AG04450 (cell line): ENCODE measurements around the gene TPBG. TPM values are rescaled to one million over a fixed set of nuclear protein-coding genes. Genes with fewer than 3 reads are reported as not detected.

ENCODE experiments used
- CTCF ChIA-PET: fragments of 300-600, 350-600 bp; formaldehyde crosslinking; extraction: SDS; loops from one replicate; lab custom pipeline; 2022; ENCODE audit warnings: antibody characterized with exemption, inconsistent platforms; lab: Charles Lee
- POLR2A ChIA-PET: fragments of 350-600 bp; formaldehyde crosslinking; extraction: SDS; loops from one replicate; lab custom pipeline; 2021; ENCODE audit warnings: antibody characterized with exemption, inconsistent platforms; lab: Yijun Ruan, JAX
- DNase-seq: peaks from one replicate; pipeline ENCODE4 v3.0.0-alpha.2; 2011; ENCODE audit warnings: low read depth, low spot score
- H3K27ac ChIP-seq: one replicate; pipeline ENCODE4 v1.5.1; 2012; ENCODE audit warnings: low read depth, low read length, control low read depth
- H3K27me3 ChIP-seq: one replicate; pipeline ENCODE4 v1.6.0; 2012; ENCODE audit warnings: low read length; ENCODE audit not compliant: control insufficient read depth, insufficient read depth
- H3K4me3 ChIP-seq: 2 replicates; pipeline ENCODE4 v1.5.1; 2011; ENCODE audit warnings: mild to moderate bottlenecking, low read depth, low read length, control low read depth
- H3K9me3 ChIP-seq: 2 replicates; pipeline ENCODE4 v1.5.1; 2012; ENCODE audit warnings: low read length; ENCODE audit not compliant: control insufficient read depth, insufficient read depth
- CTCF ChIP-seq: IDR thresholded peaks from 2 replicates; pipeline ENCODE4 v1.5.1; 2011; ENCODE audit warnings: low read depth, low read length, control low read depth, inconsistent platforms
- polyA plus RNA-seq: library from polyadenylated mRNA; depleted of rRNA; stranded (reverse); fragments of >200 nt; gene quantifications from 2 replicates; pipeline ENCODE4 v1.2.3, GENCODE V29; 2011

Gene TPBG
- polyA plus RNA-seq, 1 experiment = 93.2 TPM

- DNase-seq = no peak
- H3K27ac ChIP-seq = no peak overlapping the region
- no peak overlapping the region for H3K4me3 ChIP-seq
- ChIA-PET CTCF (interaction anchor here (0.9 kb wide), 1 partner anchor 12 kb away, joined by 3 read pairs; no protein-coding TSS in a partner anchor), POLR2A (no interaction called here)
- TF ChIP-seq CTCF = no peak
- no peaks in the 10 kb centered on the region; the same call in 1 of the 2 replicates for H3K9me3 ChIP-seq
- no peaks in the 10 kb centered on the region for H3K27me3 ChIP-seq
Observed at GRCh38 chr6:82360552-82360951, 3.1 kb upstream of the TPBG start.

GRCh38 chr6:82361631-82362030, 2.0 kb upstream of the TPBG start:
- CTCF ChIA-PET = interaction anchor here (0.9 to 2.0 kb wide), 2 partner anchors 13 to 109 kb away, joined by 3 to 6 read pairs; no protein-coding TSS in a partner anchor
- POLR2A ChIA-PET = no interaction called here
- no peak overlapping the region for H3K27ac ChIP-seq
- no peaks in the 10 kb centered on the region for H3K27me3 ChIP-seq
- H3K9me3 ChIP-seq = no peaks in the 10 kb centered on the region; the same call in 1 of the 2 replicates
- TF ChIP-seq CTCF = no peak
- H3K4me3 ChIP-seq = no peak overlapping the region
- no peak for DNase-seq

- ChIA-PET POLR2A (interaction anchor here (1.6 kb wide), 1 partner anchor 35 kb away, joined by 12 read pairs; no protein-coding TSS in a partner anchor), CTCF (interaction anchor here (0.9 to 2.0 kb wide), 5 partner anchors 9 to 695 kb away, joined by 3 to 7 read pairs (median 5); no protein-coding TSS in a partner anchor)
- Histone ChIP-seq H3K27ac (no peak overlapping the region), H3K27me3 (no peaks in the 10 kb centered on the region), H3K9me3 (no peaks in the 10 kb centered on the region; the same call in 1 of the 2 replicates), H3K4me3 (peak overlapping the region; percentile 84)
- DNase-seq = no peak
- TF ChIP-seq CTCF = no peak
Observed at GRCh38 chr6:82362144-82362543, 1.5 kb upstream of the TPBG start.

GRCh38 chr6:82362878-82363427, 664 bp upstream of the TPBG start:
- CTCF ChIA-PET = interaction anchor here (0.5 to 2.0 kb wide), 14 partner anchors 8 to 1332 kb away, joined by 3 to 8 read pairs (median 4); no protein-coding TSS in a partner anchor
- no peaks in the 10 kb centered on the region for H3K27me3 ChIP-seq
- peak overlapping the region; percentile 99 for H3K27ac ChIP-seq
- POLR2A ChIA-PET = interaction anchor here (0.6 to 1.6 kb wide), 4 partner anchors 34 to 1074 kb away, joined by 3 to 12 read pairs (median 3); partner anchors contain the start of gene UBE3D
- TF ChIP-seq CTCF = no peak
- H3K9me3 ChIP-seq = no peaks in the 10 kb centered on the region; the same call in 1 of the 2 replicates
- peak overlapping the region; percentile 84 for H3K4me3 ChIP-seq
- DNase-seq = peak; percentile 81
